Omental fat pad (tissue), 4 donors: ENCODE results near the gene ADCY6. TPM values are rescaled to one million over a fixed set of nuclear protein-coding genes. Genes with fewer than 3 reads are reported as not detected.

Source experiments
- ATAC-seq: fragments of 150-250 bp; one replicate; pipeline ENCODE4 v1.9.1; 2016; ENCODE audit warnings: mild to moderate bottlenecking, moderate library complexity; ENCODE audit not compliant: low FRiP score
- DNase-seq: peaks from one replicate; pipeline ENCODE4 v3.0.0-alpha.2; 2019; ENCODE audit warnings: low spot score
- total RNA-seq, 4 donors: library from RNA; depleted of rRNA; stranded (reverse); fragments of >200 nt; gene quantifications; one replicate each; pipeline ENCODE4 v1.1.0, GENCODE V29; 2016
- TF ChIP-seq, protein P1 (sequence below), 3 donors: fragments of 450-650 bp; IDR thresholded peaks; one replicate each; pipeline ENCODE4 v1.5.1; 2016 to 2017; ENCODE audit warnings: antibody characterized with exemption in 3 of 3, mild to moderate bottlenecking in 3 of 3, moderate library complexity in 2 of 3

Gene ADCY6
- total RNA-seq, 4 donors from 2014 or later: 30.9 to 57.1 (median 47.9) TPM

DNA sequence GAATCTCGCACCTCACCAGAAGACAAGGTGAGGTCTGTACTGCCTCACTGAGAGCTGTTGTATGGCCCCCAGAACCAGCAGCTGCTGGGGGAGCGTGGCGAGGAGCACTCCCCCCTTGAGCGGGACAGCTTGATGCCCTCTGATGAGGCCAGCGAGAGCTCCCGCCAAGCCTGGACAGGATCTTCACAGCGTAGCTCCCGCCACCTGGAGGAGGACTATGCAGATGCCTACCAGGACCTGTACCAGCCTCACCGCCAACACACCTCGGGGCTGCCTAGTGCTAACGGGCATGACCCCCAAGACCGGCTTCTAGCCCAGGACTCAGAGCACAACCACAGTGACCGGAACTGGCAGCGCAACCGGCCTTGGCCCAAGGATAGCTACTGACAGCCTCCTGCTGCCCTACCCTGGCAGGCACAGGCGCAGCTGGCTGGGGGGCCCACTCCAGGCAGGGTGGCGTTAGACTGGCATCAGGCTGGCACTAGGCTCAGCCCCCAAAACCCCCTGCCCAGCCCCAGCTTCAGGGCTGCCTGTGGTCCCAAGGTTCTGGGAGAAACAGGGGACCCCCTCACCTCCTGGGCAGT is 38.7 kb upstream of the ADCY6 start:
- TF ChIP-seq, protein P1, sequence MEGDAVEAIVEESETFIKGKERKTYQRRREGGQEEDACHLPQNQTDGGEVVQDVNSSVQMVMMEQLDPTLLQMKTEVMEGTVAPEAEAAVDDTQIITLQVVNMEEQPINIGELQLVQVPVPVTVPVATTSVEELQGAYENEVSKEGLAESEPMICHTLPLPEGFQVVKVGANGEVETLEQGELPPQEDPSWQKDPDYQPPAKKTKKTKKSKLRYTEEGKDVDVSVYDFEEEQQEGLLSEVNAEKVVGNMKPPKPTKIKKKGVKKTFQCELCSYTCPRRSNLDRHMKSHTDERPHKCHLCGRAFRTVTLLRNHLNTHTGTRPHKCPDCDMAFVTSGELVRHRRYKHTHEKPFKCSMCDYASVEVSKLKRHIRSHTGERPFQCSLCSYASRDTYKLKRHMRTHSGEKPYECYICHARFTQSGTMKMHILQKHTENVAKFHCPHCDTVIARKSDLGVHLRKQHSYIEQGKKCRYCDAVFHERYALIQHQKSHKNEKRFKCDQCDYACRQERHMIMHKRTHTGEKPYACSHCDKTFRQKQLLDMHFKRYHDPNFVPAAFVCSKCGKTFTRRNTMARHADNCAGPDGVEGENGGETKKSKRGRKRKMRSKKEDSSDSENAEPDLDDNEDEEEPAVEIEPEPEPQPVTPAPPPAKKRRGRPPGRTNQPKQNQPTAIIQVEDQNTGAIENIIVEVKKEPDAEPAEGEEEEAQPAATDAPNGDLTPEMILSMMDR (IDR thresholded peaks at IDR 0.05): no peak
- no peak for ATAC-seq

GRCh38 chr12:48827026-48827425 is 38.1 kb upstream of the ADCY6 start:
- ATAC-seq (no peak), DNase-seq (no peak)

More for the DNA sequence above, 38.7 kb upstream of the ADCY6 start:
- no peak for DNase-seq

DNA sequence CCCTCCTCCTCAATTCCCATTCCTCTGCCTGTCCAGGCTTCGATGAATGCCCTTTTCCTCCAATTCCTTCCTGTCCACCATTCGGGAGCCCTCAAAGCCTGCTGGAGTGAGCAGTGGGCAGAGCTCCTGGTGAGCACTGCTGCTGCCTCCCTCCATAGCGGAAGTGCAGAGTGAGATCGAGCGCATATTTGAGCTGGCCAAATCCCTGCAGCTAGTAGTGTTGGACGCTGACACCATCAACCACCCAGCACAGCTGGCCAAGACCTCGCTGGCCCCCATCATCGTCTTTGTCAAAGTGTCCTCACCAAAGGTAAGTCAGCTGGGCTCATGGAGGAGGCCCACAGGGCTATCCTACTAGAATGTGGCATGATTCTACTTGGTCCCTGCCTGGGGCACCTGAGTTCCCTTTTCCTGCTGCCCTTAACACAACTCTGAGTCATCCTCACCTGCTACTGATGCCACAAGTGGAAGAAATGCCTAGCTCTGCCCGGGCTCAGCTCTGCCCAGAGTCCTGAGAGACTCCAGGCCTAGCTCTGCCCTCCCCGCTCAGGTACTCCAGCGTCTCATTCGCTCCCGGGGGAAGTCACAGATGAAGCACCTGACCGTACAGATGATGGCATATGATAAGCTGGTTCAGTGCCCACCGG is 37.4 kb upstream of the ADCY6 start:
- TF ChIP-seq, protein P1 (IDR thresholded peaks at IDR 0.05): no peak
- ATAC-seq (no peak), DNase-seq (no peak)

More at GRCh38 chr12:48827026-48827425, 38.1 kb upstream of the ADCY6 start:
- TF ChIP-seq, protein P1 (IDR thresholded peaks at IDR 0.05): no peak

DNA sequence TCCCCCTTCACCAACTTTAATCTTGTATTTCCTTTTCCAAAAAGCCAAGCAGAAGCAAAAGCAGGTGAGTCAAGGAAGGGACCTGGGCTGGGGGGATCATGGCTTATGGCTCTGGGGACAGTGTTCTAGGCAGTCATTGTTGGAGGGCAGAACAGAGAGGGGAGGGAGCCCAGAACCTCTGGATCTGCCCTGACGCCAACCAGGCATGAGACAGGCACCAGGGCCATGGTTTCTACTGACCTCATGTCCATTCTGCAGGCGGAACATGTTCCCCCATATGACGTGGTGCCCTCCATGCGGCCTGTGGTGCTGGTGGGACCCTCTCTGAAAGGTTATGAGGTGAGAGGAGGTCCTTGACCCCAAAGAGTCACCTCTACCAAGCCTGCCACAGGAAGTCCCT is 36.0 kb upstream of the ADCY6 start:
- DNase-seq (no peak), ATAC-seq (no peak)
- TF ChIP-seq, protein P1 (IDR thresholded peaks at IDR 0.05): no peak

GRCh38 chr12:48824112-48824511 is 35.2 kb upstream of the ADCY6 start:
- ATAC-seq (no peak), DNase-seq (no peak)
- TF ChIP-seq, protein P1 (IDR thresholded peaks at IDR 0.05): no peak

GRCh38 chr12:48823281-48823680 is 34.4 kb upstream of the ADCY6 start:
- no peak for DNase-seq

More at GRCh38 chr12:48823281-48823680, 34.4 kb upstream of the ADCY6 start:
- ATAC-seq: no peak
- TF ChIP-seq, protein P1 (IDR thresholded peaks at IDR 0.05): no peak
